Activated T-cell treated with anti-CD3 and anti-CD28 coated beads for 1 hour (primary cell): ENCODE results near the gene B3GALT4.
A peak's percentile ranks its signal among the peaks of the same experiment; 100 is the strongest.

Source experiments
- DNase-seq: peaks from one replicate; pipeline ENCODE4 v3.0.0-alpha.2; 2020; ENCODE audit warnings: low read depth

B3GALT4 gene

DNA sequence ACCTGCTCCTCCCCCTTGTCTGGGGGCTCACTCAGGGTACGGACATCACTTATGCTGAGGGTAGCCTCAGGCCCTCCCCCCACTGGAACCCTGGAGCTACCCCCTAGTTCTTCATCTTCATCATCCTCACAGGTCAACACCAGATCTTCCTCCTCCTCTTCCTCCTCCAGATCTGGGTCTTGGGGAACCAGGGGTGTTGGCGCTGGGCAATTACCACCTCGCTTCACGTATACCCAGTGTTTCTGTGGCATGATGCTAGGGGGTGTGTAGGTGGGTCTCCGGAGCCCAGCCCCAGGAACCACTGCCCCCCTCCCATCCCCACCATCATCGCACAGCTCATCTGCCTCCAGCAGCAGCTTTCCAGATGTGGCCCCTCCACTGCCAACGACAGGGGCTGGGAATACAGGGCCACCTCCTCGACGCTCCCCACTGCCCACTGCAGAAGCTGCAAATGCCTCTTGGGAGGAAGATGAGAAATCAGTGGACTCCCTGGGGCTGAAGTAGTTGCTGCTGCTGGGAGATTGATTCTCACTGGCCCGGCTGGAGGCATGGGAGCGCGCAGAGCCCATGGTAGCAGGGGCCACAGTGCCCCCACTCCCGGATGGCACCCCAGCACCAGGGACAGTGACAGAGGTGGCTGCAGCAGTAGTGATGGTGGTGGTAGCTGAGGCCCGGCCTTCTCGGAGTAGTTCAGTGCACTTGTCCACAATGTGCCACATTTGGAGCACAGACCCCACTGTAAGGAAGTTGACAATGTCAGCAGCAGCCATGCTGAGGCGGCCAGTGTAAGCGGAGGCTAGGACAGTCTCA, 39.1 kb downstream of the B3GALT4 start:
- no peak for DNase-seq

DNA sequence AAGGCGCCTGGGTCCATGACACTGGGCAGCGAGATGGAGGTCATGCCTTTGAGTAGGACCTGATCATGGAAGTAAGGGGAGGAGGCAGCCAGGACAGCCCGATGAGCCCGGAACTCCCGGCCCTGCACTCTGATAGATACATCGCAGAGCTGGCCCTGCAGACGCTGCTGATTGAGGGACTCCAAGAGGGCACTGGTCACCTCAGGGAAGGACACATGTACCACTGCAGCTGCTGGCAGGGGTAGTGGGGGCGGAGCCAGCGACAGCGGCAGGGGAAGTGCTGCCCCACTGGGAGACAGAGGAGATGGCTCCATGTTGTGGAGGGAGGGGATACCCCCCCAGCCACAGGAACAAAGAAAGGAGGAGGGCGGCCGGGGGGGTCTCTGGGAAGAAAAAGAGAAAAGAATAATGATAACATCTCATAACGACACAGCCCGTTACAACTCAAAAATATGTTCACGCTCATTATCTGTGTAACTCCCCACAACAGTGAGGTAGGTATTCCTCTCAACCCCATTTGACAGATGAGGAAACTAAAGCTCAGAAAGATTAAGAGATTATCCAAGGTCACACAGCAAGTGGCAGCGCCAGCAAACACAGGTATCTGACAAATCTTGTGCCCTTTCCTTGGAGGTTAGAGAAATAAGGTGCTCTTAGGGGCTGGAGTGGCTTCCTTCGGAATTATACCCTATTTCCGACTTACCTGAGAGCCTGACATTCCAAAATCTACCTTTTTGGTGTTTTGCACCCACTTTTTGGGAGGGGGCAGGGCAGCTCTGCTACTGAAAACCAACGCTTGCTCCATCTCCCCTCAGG, 39.9 kb downstream of the B3GALT4 start:
- no peak for DNase-seq

DNA sequence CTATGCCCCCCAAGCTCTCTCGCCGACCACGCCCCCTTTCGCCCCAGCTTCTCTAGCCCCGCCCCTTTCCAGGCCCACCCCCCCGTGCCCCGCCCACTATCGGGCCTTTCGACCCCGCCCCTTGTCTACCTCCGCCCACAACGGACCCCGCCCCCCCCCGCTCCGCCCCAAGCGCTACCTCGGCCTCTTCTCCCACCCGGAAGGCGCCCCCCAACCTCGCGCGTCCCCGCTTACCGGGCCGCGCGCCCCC, 40.4 kb downstream of the B3GALT4 start:
- DNase-seq: no peak

DNA sequence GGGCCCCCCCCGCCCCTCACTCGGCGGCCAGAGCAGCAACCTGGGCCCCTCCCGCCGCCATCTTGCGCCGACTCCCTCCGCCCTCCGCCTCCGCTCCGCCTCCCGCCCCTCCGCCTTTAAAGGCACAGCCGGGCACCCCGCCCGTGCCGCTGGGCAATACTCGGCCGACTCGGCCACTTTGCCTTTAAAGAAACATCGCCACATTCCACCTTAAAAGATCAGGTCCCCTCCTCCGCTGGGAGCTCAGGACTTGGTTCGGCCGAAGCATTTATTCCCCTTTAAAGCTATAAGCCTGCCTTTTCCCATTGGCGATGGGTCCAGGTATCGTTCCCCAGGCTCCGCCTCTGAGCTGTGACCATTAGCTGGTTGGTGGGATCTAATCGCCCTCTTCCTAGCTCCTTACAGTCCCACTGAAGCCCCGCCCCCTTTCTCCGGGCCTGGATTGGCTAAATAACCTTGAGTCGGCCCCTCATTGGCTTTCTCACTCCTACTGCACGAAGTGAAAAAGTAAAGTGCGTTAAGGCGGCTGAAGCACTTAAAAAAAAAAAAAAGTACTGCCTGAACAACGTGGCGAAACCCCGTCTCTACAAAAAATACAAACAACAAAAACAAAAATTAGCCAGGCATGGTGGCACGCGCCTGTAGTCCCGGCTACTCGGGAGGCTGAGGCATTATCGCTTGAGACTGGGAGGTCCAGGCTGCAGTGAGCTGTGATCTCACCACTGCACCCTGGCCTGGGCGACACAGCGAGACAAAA, 40.9 kb downstream of the B3GALT4 start, which contains the start of gene ZBTB22:
Gene ZBTB22, minus strand, starts transcription at position 76 of the 757 bp plus-strand sequence. CDS start 828 bp downstream, outside the sequence.
- peak; percentile 96 for DNase-seq

DNA sequence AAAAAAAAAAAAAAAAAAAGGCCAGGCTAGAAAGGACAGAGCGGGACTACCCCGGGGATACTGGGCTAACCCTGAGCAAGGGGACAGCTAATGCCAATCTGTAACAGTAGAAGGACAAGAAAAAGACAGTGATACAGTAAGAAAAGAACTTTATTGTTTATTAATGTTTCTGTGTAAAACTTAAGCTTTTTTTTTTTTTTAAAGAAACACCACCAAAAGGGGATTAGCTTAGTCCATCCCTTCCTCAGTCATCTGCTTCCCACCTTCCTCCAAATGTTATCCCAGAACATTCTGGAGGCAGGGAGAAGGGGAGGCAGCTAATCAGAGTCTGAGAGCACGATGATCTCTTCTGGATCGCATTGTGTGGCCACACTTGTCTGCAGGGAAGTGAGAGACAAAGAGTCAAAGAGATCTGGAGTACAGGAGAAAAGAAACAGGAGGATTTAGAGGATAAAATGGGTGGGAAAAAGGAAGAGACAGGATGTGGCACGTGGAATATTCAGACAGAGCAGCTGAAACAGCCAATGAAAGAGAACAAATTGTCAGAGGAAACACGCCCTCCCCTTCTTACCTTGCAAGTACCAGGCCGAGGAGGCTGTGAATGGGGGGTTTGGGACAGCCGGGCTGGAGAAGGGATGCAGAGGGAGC, 41.6 kb downstream of the B3GALT4 start:
- DNase-seq: no peak

DNA sequence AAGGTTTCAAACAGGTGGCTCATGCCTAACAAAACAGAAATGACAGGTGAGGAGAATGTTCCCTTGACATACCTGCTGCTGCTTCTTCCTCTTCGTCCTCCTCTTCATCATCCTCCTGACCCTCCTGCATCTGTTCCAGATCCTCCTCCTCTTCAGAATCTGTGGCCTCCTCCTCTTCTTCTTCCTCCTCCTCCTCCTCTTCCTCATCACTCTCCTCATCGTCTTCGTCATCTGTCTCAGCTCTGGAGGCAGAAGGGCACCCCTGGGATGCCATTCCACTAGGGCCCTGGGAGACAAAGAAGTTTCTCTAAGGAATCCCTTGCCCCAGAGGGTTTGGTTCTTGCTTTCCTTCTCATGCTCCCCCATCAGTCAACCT, 43.0 kb downstream of the B3GALT4 start:
- no peak for DNase-seq

DNA sequence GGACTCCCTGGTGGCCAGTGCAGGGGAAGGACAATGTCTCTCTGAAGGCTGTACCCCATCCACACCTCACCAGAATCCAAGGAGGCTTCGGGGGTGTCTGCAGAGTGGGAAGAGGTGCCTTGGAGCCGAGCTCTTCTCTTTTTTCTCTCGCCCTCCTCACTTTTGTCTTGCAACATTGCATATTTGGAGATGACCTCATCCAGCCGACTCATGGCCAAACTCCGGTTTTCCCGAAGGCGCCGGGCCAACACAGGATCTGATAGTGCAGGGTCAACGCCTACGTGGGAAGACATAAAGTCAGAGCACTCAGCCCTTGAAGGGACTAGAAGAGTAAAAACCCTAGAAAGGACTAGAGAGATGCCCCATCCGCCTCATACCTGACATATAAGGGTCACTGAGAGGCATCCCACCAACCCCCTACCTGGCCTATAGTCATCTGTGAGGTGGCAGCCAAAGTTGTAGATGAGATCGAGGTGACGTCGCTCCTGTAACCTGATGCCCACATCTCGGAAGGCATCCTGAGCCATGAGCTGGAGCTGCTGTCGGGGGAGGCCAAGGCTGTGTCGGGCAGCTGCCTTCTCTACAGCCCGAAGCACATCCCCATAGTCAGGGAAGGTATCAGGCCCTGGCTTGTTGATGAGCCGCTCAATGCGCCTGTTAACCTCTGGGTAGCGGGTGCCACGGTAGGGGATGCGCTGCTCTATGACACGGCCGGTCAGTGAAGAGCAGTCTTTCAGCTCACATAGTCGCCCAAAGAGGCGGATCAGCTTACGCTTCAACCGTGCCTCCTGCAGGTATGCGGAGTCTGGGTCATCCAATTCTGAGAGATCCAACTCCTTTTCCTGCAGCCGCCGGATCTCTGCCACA, 43.6 kb downstream of the B3GALT4 start:
- no peak for DNase-seq

DNA sequence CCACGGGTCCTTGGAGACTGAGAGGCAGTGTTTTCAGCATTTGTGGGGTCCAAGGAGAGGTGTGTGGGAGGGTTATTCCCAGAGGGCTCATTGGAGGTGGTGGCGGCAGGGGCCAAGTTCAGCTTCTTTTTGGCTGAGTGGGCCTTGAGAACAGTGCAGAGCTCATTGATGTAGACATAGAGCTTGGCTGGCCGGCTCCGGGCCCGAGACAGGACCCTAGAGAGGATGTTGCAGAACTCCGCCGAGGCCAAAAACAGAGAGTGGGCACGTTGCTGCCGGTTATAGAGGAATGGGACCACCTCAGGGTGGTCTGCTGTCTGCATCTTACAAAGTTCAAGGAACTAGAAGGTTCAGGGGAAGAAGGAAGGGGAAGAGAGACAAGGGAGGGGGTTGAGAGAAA, 44.3 kb downstream of the B3GALT4 start:
- DNase-seq: no peak

DNA sequence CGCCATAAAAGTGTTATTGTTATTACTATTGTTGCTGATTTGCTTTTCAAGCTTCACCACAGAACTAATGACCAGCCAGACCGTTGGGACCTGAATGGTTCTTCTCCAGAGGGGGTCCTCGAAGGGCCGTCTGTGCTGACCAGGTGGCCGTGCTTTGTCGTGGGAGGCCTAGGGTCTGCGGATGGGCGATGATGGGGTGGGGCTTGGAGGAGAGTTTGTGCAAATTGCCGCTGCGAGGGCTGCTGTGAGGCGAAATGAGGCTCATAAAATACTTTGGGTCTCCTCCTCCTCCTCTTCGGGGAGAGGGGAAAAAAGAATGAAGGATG, 46.7 kb downstream of the B3GALT4 start:
- no peak for DNase-seq

DNA sequence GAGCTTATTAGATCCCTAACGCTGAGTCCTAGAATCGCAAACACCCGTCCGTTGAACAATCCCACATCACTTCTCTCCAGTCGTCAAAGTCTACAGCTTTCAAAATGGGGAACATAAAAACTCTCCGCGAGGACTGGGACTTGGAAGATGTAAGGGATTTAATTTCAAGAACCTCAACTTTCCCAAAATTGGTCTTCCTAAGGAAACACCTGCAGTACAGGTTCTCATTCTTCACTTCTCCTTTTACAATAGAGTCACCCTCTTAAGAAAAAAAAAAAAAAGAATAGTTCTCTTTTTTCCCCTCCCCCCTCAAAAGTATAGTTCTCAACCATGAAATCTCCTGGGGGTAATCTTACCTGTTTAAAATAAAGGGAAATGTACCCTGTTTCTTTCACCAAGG, 47.2 kb downstream of the B3GALT4 start:
- DNase-seq: no peak
